Lung (tissue), 12 donors: Measurements from ENCODE around the gene CGB1. TPM values are rescaled to one million over a fixed set of nuclear protein-coding genes. Genes with fewer than 3 reads are reported as not detected.

Source experiments
- ATAC-seq: fragments of 200-7000 bp; cut with Tn5 transposase; one replicate; pipeline ENCODE4 v1.9.1; 2020; ENCODE audit warnings: moderate number of reproducible peaks; ENCODE audit not compliant: insufficient read depth, low FRiP score
- DNase-seq, 3 donors: peaks; one replicate each; pipeline ENCODE4 v3.0.0-alpha.2; 2013 to 2017
- H3K27ac ChIP-seq, 2 donors: one replicate each; pipeline ENCODE4 v1.5.1; 2013; ENCODE audit warnings: mild to moderate bottlenecking in 2 of 2, moderate library complexity in 2 of 2, control low read depth in 1 of 2, inconsistent platforms in 1 of 2, low read depth in 1 of 2, low read length in 1 of 2
- H3K27me3 ChIP-seq, 3 donors: one replicate each; pipeline ENCODE4 v1.5.1; 2013; ENCODE audit warnings: low read length in 2 of 3; ENCODE audit not compliant: control insufficient read depth in 3 of 3, insufficient read depth in 3 of 3
- H3K36me3 ChIP-seq, 4 donors: one replicate each; pipeline ENCODE4 v1.5.1; 2013; ENCODE audit warnings: low read length in 4 of 4, mild to moderate bottlenecking in 1 of 4, moderate library complexity in 1 of 4; ENCODE audit not compliant: control insufficient read depth in 4 of 4, insufficient read depth in 4 of 4
- H3K4me1 ChIP-seq, 5 donors: one replicate each; pipeline ENCODE4 v1.5.1; 2013; ENCODE audit warnings: low read length in 5 of 5, mild to moderate bottlenecking in 2 of 5, moderate library complexity in 1 of 5; ENCODE audit not compliant: control insufficient read depth in 5 of 5, insufficient read depth in 5 of 5
- H3K4me3 ChIP-seq: one replicate; pipeline ENCODE4 v1.5.1; 2013; ENCODE audit warnings: mild to moderate bottlenecking, control low read depth, moderate library complexity
- H3K9ac ChIP-seq, 2 donors: one replicate each; pipeline ENCODE4 v1.5.1; 2013; ENCODE audit warnings: low read length in 2 of 2, control low read depth in 1 of 2; ENCODE audit not compliant: insufficient read depth in 1 of 2
- H3K9me3 ChIP-seq, 4 donors: one replicate each; pipeline ENCODE4 v1.5.1; 2013; ENCODE audit warnings: low read length in 3 of 4, mild to moderate bottlenecking in 1 of 4, moderate library complexity in 1 of 4; ENCODE audit not compliant: control insufficient read depth in 4 of 4, insufficient read depth in 3 of 4
- CTCF ChIP-seq: IDR thresholded peaks from 2 replicates; pipeline ENCODE4 v1.5.1; 2012; ENCODE audit warnings: mild to moderate bottlenecking; ENCODE audit errors: control extremely low read depth, extremely low read depth
- WGBS, 2 donors: extraction: QIAGEN DNeasy Blood & Tissue Kit; methylation state at CpG; one replicate each; pipeline ENCODE4 v1.1.7; 2013; 5-methylcytosine and 5-hydroxymethylcytosine counted together
- polyA plus RNA-seq, 2 donors: library from polyadenylated mRNA; stranded (reverse); fragments of 200-250 nt; gene quantifications; one replicate each; pipeline ENCODE4 v1.2.1, GENCODE V29; 2013
- total RNA-seq, 2 donors: library from RNA; depleted of rRNA in 1 of 2; stranded (reverse); fragments of >200 nt in 1 of 2; gene quantifications; one replicate each; pipeline ENCODE4 v1.2.1, GENCODE V29; 2014 to 2021
- donor health status: control.
- donor health status: control.
- donor health status: Bipolar disorder and iron deficiency.
- donor health status: healthy.
- donor health status: DM: yes; HTN: yes; CAD: no.

Gene CGB1
- total and polyA plus RNA-seq, 4 donors, result not detected

- Histone ChIP-seq H3K4me3 (no peak overlapping the region), H3K36me3 (no peaks in the 10 kb centered on the region), H3K27ac (no peak overlapping the region), H3K4me1 (peaks cover 0 to 24% (median 4%) of the 10 kb centered on the region in 5 donors), H3K9ac (no peak overlapping the region), H3K27me3 (peaks cover 0 to 33% (median 25%) of the 10 kb centered on the region in 3 donors), H3K9me3 (no peaks in the 10 kb centered on the region)
- ATAC-seq (no peak), DNase-seq (no peak)
- no peak for TF ChIP-seq CTCF
- 50 to 73% methylated on average over 25 of the region's 25 CpGs for WGBS, 2 donors
Measured at GRCh38 chr19:49061445-49061844, 24.8 kb upstream of the CGB1 start.

- no peak for TF ChIP-seq CTCF
- WGBS, 2 donors, result 95 to 97% methylated on average over 2 of the region's 2 CpGs
Measured at GRCh38 chr19:49061000-49061399, 24.3 kb upstream of the CGB1 start.

GRCh38 chr19:49059053-49059452 lies 22.4 kb upstream of the CGB1 start:
- Histone ChIP-seq H3K27ac (no peak overlapping the region), H3K4me1 (peaks cover 0 to 21% (median 4%) of the 10 kb centered on the region in 5 donors), H3K9me3 (no peaks in the 10 kb centered on the region), H3K4me3 (no peak overlapping the region), H3K36me3 (no peaks in the 10 kb centered on the region), H3K27me3 (peaks cover 0 to 33% (median 22%) of the 10 kb centered on the region in 3 donors), H3K9ac (no peak overlapping the region)
- ATAC-seq (no peak), DNase-seq (no peak)
- 57 to 58% methylated on average over 9 of the region's 9 CpGs for WGBS, 2 donors
- TF ChIP-seq CTCF, result no peak

More at GRCh38 chr19:49061000-49061399, 24.3 kb upstream of the CGB1 start:
- H3K9ac ChIP-seq, result no peak overlapping the region
- peaks cover 0 to 28% (median 4%) of the 10 kb centered on the region in 5 donors for H3K4me1 ChIP-seq
- H3K4me3 ChIP-seq, result no peak overlapping the region
- peaks cover 0 to 36% (median 25%) of the 10 kb centered on the region in 3 donors for H3K27me3 ChIP-seq
- no peak for DNase-seq
- no peaks in the 10 kb centered on the region for H3K9me3 ChIP-seq
- no peak overlapping the region for H3K27ac ChIP-seq
- no peaks in the 10 kb centered on the region for H3K36me3 ChIP-seq
- no peak for ATAC-seq

- Histone ChIP-seq H3K9me3 (no peaks in the 10 kb centered on the region), H3K4me3 (no peak overlapping the region), H3K27ac (no peak overlapping the region), H3K9ac (no peak overlapping the region), H3K36me3 (no peaks in the 10 kb centered on the region), H3K27me3 (peaks cover 0 to 33% (median 22%) of the 10 kb centered on the region in 3 donors), H3K4me1 (peaks cover 0 to 21% (median 4%) of the 10 kb centered on the region in 5 donors)
- ATAC-seq, result no peak
- no peak for TF ChIP-seq CTCF
- peak in 1 of 3 donors; percentile 21 for DNase-seq
- WGBS, 2 donors, result 46 to 47% methylated on average over 10 of the region's 10 CpGs
Measured at GRCh38 chr19:49058562-49058961, 21.9 kb upstream of the CGB1 start.
